GM21367 (cell line): ENCODE data around the gene TMPRSS15.

Source experiments
- ATAC-seq: cut with Tn5 transposase; IDR thresholded peaks from one replicate; pipeline ENCODE4 v1.9.1; 2021; ENCODE audit not compliant: unreplicated experiment

The TMPRSS15 gene

DNA sequence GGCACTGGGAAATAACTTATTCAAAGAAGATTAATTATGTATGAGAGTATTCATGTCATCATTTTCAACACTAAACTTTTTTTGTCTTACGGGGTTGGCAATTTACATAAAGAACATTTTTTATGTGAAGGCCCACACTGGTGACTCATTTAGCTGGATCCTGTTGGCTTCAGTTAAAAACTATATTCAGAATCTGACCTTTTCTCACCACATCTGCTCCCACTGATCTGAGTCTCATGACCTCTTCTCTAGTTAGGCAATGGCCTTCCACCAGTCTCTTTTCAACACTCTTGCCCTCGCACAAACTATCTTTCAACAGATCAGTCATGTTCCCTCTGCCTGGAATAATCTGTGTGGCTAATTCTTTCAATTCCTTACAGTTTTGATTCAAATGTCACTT, 53.4 kb downstream of the TMPRSS15 start:
- no peak for ATAC-seq

- ATAC-seq, result no peak
These were observed 54.1 kb downstream of the TMPRSS15 start for GRCh38 chr21:18349468-18349867.

DNA sequence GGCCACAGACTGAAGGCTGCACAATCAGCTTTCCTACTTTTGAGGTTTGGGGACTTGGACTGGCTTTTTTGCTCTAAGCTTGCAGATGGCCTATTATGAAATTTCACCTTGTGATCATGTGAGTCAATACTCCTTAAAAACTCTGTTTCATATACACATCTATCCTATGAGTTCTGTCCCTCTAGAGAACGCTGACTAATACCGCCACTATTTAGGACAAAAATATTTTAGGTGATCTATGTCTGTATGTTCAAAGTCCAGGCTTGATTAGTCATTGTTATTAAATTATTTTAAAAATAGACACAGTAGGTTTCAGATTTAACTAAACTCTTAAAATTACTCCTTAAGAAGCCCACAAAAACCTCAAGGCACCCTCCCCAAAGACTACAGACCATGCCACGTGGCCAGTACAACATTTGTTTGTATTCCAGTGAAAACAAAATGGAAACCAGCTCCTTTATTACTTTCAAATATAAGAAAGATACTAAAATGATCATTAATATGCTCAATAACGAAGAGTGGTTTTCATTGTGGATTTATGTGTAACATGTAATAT, 63.1 kb downstream of the TMPRSS15 start:
- ATAC-seq, result no peak

GRCh38 chr21:18335651-18336236, 67.8 kb downstream of the TMPRSS15 start:
- ATAC-seq, result no peak

DNA sequence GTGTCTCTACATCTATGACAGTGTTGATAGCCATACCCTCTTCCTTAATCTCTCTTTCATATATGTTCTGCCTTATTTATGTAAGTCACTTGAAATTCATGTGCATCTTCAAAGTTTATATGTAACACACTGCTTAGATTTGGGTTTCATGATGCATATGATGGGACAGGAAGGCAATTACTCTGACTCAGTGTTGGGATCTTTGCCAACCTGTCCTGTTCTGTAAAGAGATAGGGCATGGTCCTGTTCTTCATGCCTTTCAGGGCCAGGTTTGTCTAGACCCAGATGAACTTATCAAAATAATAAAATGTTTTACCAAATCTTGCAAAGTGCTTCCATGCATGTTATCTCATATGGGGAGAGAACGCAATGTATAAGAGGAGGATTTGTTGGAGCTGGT, 69.5 kb downstream of the TMPRSS15 start:
- no peak for ATAC-seq

GRCh38 chr21:18318156-18318555, 85.4 kb downstream of the TMPRSS15 start:
- no peak for ATAC-seq

DNA sequence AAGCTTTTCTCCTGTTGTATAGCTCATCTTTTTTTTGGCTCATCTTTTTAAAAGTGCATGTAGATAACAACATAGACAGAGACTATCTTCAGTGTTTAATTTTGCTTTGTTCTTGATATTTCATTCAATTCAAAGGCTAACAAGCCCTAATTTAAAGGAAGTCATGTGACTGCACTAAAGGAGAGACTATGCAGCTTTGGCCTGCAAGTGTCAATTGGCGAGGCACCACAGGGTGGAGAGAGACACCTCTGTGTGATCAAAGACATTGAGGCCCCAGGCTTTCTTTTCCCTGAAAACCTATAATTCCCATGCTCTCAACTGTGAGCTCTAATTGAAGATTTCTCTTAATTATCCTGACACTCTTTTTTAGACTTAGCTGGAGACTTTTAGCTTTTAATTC, 105.4 kb downstream of the TMPRSS15 start:
- no peak for ATAC-seq

GRCh38 chr21:18294100-18294499, 109.5 kb downstream of the TMPRSS15 start:
- ATAC-seq, result no peak

GRCh38 chr21:18289876-18290275, 113.7 kb downstream of the TMPRSS15 start:
- no peak for ATAC-seq

- ATAC-seq, result no peak
These were observed 118.2 kb downstream of the TMPRSS15 start for GRCh38 chr21:18285379-18285778.

- no peak for ATAC-seq
These were observed 127.8 kb downstream of the TMPRSS15 start for GRCh38 chr21:18275781-18276180.

DNA sequence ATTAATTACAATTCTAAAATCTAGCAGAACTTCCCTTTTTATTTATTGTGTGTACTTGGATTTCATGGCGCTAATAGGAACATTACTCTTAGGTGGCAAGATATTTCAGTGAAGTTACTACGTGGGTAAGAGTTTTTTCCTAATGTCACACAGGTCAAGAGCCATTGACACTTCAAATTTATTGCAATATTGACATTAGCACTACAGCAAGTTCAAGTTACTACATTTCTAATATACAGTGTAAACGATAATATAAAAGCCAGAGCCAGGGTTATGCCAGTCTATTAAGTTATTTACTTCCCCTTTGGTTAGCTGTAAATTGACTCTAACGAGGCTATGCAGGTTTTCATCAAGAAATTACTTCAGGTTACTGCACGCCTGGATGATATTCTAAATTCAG, 129.2 kb downstream of the TMPRSS15 start:
- no peak for ATAC-seq

- no peak for ATAC-seq
These were observed 130.2 kb downstream of the TMPRSS15 start for GRCh38 chr21:18273400-18273799.

- ATAC-seq, result no peak
These were observed 133.7 kb downstream of the TMPRSS15 start for GRCh38 chr21:18269856-18270255.

DNA sequence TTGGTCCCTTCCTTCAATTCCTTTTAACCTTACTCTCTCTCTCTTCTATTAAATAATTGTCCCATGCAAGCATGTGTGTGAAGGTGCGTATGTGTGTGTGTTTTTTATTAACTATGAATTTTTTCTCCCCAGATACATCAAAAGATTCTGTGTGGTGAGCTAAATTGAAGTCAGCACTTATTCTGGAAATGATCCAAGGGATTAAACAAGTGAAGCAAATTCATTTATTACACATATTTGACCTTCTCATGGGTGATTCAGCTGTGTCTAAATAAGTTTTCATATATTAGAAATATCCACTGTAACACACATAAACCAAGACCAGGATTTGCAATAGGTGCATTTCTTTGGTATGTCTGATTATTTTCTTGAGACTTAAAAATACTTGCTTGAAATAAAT, 134.7 kb downstream of the TMPRSS15 start:
- ATAC-seq, result no peak

- no peak for ATAC-seq
These were observed 136.1 kb downstream of the TMPRSS15 start for GRCh38 chr21:18267496-18267895.

DNA sequence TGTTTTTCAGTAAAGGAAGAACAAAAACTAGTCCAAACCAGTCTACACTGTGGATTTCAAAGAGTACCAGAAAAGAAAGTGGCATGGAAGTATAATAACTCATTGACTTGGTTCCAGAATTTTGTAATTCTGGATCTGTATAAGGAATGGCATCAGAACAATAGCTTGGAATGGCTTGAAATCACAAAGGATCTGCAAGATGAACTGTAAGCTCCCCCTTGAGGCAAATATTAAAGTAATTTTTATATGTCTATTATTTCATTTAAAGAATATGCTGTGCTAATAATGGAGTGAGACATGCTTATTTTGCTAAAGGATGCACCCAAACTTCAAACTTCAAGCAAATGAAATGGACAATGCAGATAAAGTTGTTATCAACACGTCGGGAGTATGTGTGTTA, 137.6 kb downstream of the TMPRSS15 start:
- no peak for ATAC-seq

- no peak for ATAC-seq
These were observed 149.8 kb downstream of the TMPRSS15 start for GRCh38 chr21:18253799-18254198.

DNA sequence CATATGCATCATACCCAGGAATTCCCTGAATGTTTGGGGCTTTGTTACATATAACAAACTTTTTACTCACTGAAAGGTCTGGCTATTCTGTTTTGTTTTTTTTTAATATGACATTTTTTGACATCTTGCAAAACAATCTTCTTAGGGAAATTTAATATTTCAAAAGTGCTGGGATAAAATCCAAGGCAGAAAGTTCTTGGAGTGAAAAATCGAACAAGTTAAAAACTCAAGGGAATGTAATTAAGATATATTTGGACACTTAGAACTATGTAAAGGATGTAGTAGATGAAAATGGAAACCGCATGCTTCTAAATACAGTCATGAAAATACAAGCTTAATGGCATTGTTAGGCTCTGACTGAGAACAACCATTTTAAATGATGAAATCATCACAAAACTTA, 150.4 kb downstream of the TMPRSS15 start:
- no peak for ATAC-seq

GRCh38 chr21:18252680-18253079, 150.9 kb downstream of the TMPRSS15 start:
- ATAC-seq, result no peak

DNA sequence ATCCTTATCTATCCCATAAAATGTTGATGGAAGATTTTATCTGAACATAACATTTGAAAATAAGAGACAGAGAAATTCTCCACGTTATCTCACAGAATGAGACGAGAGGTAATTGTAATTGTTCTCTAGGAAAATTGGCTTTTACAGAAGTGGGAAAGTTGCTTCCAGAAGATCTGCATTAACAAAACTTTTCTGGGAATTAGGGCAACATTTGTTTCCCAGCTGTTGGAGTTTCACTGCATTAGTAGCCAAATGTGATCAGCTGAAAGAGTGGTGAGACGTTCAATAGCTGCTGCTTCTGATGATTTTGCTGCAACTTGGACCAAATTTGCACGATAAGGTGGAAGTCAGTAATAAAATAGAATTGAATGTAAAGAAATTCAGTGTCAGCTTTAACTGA, 151.3 kb downstream of the TMPRSS15 start:
- ATAC-seq, result no peak

DNA sequence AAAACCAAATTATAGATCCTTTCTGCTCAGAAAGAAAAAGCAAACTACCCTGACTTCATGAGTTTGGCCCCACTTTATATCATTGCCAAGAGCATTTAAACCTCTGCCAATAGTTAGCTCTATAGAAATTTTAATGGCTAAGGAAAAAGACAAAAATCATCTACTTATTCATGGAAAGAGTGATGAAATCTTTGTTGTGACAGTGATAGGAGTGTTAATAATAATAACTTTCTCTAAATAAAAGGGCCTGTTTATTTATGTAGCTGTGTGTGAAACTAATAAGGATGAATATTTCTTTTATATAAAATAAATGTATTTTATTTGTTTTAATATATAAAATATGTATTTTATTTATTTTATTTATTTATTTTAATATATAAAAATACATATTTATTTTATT, 152.5 kb downstream of the TMPRSS15 start:
- ATAC-seq, result no peak

- no peak for ATAC-seq
These were observed 153.9 kb downstream of the TMPRSS15 start for GRCh38 chr21:18249672-18250071.
